ENCODE data around the gene SLC10A7. TPM values are rescaled to one million over a fixed set of nuclear protein-coding genes. Genes with fewer than 3 reads are reported as not detected.

Gene SLC10A7
- total and polyA plus RNA-seq, 10 of the 15 experiments (the other 5 are each of a cell fraction or from before 2014, with no cell fraction given): 4.6 to 23.7 (median 15.6) TPM

DNA sequence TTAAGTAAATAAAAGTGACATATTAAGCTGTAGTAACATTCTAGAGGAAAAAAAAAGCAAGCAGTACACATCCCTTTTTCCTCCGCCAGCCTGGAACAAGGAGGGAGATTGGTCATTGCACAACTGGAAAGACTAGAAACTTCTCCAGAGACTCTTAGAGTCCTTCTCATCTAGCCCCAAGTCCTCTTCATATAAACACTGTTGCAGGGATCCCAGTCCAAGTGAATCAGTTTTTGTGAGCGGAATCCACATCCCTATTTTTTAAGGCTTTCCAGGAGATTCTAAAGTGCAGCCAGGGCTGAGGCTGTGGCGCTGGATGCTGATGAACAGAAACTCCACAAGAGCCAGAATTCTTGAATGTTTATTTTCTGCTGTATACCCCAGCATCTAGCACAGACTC is 283.6 kb downstream of the SLC10A7 start (continued):
- TF ChIP-seq BHLHE40 (IDR thresholded peaks at IDR 0.05; ENCODE audit: borderline replicate concordance in 1 of 2, low read depth in 2 of 2, low read length in 1 of 2): no peak
- no peak for TF ChIP-seq STAT3 (IDR thresholded peaks at IDR 0.05; ENCODE audit: low read depth, low read length)
- TF ChIP-seq NR2C1 (IDR thresholded peaks at IDR 0.05): no peak
- TF ChIP-seq IRF4 (IDR thresholded peaks at IDR 0.05; ENCODE audit: low read depth, low read length): no peak
- TF ChIP-seq NR2C2 (IDR thresholded peaks at IDR 0.05; ENCODE audit: borderline replicate concordance, control insufficient read depth, insufficient read length, low read depth): no peak

- RAD21 ChIA-PET (ENCODE audit: unreplicated experiment): interaction anchor here (1.1 to 1.4 kb wide), 2 partner anchors 142 to 861 kb away, joined by 3 to 4 read pairs; no protein-coding TSS in a partner anchor
- no peaks in the 10 kb centered on the region for H3K36me3 ChIP-seq (ENCODE audit: control insufficient read depth in 2 of 2, insufficient read depth in 2 of 2, low read length in 1 of 2)
- SMC1A ChIA-PET (ENCODE audit: uncharacterized antibody, unreplicated experiment): no interaction called here
Observed at GRCh38 chr4:146237092-146237491, 284.6 kb downstream of the SLC10A7 start.

More at GRCh38 chr4:146237092-146237491, 284.6 kb downstream of the SLC10A7 start:
- no peak overlapping the region for H3K4me2 ChIP-seq (ENCODE audit: control insufficient read depth, insufficient read depth)
- WGBS (ENCODE audit: insufficient coverage, insufficient replicate concordance, low lambda C conversion rate, missing lambda C conversion rate): 81% methylated on average over 6 of the region's 6 CpGs
- H3K9ac ChIP-seq (ENCODE audit: control insufficient read depth, insufficient read depth, low read length): no peak overlapping the region
- DNase-seq (ENCODE audit: low read depth, low spot score) (no peak), ATAC-seq (no peak), FAIRE-seq (no peak)
- H2AFZ ChIP-seq (ENCODE audit: control insufficient read depth, low read depth, low read length): no peak overlapping the region
- in situ Hi-C loops (cut with MboI): loop anchor here (5.0 kb wide), 1 partner anchor 675 kb away; no protein-coding TSS in a partner anchor
- H3K4me1 ChIP-seq (ENCODE audit: control insufficient read depth, insufficient read depth, low read length): peaks cover 8% of the 10 kb centered on the region
- BruUV-seq (replicated peaks): no TSS peak
- H4K20me1 ChIP-seq (ENCODE audit: control insufficient read depth, insufficient read depth): no peaks in the 10 kb centered on the region
- no peaks in the 10 kb centered on the region for H3K27me3 ChIP-seq (replicated peaks in 1 of 2; ENCODE audit: control insufficient read depth in 2 of 2, insufficient read depth in 2 of 2, low read length in 1 of 2)
- no peaks in the 10 kb centered on the region for H3K79me2 ChIP-seq (ENCODE audit: control insufficient read depth, insufficient read depth, low read length)
- H3K27ac ChIP-seq (ENCODE audit: control insufficient read depth, insufficient read depth): no peak overlapping the region
- no peaks in the 10 kb centered on the region for H3K9me3 ChIP-seq (replicated peaks; ENCODE audit: control insufficient read depth, insufficient read depth, low read length)
- H3K4me3 ChIP-seq: no peak overlapping the region
- TF ChIP-seq GATAD2B (conservative IDR thresholded peaks at IDR 0.05; ENCODE audit: low read depth) (no peak), HCFC1 (IDR thresholded peaks at IDR 0.05; ENCODE audit: low read length) (no peak), ELK1 (IDR thresholded peaks at IDR 0.05; ENCODE audit: low read depth, low read length) (no peak), EED (IDR thresholded peaks at IDR 0.05; ENCODE audit: low read depth) (no peak), ZZZ3 (IDR thresholded peaks at IDR 0.05; ENCODE audit: control insufficient read depth, insufficient read length, low read depth) (no peak), RELB (IDR thresholded peaks at IDR 0.05; ENCODE audit: low read depth) (no peak), CBX3 (IDR thresholded peaks at IDR 0.05; ENCODE audit: borderline replicate concordance, low read depth) (no peak), EP300 (IDR thresholded peaks at IDR 0.05; ENCODE audit: borderline replicate concordance in 1 of 2, control insufficient read depth in 1 of 2, low read depth in 2 of 2, low read length in 2 of 2) (no peak), BACH1 (IDR thresholded peaks at IDR 0.05; ENCODE audit: borderline replicate concordance) (no peak), BCL11A (IDR thresholded peaks at IDR 0.05; ENCODE audit: low read depth, low read length) (no peak), HDAC2 (IDR thresholded peaks at IDR 0.05) (no peak)
- TF ChIP-seq, protein P1, sequence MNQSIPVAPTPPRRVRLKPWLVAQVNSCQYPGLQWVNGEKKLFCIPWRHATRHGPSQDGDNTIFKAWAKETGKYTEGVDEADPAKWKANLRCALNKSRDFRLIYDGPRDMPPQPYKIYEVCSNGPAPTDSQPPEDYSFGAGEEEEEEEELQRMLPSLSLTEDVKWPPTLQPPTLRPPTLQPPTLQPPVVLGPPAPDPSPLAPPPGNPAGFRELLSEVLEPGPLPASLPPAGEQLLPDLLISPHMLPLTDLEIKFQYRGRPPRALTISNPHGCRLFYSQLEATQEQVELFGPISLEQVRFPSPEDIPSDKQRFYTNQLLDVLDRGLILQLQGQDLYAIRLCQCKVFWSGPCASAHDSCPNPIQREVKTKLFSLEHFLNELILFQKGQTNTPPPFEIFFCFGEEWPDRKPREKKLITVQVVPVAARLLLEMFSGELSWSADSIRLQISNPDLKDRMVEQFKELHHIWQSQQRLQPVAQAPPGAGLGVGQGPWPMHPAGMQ (IDR thresholded peaks at IDR 0.05; ENCODE audit: borderline replicate concordance): no peak
- TF ChIP-seq, protein P2, sequence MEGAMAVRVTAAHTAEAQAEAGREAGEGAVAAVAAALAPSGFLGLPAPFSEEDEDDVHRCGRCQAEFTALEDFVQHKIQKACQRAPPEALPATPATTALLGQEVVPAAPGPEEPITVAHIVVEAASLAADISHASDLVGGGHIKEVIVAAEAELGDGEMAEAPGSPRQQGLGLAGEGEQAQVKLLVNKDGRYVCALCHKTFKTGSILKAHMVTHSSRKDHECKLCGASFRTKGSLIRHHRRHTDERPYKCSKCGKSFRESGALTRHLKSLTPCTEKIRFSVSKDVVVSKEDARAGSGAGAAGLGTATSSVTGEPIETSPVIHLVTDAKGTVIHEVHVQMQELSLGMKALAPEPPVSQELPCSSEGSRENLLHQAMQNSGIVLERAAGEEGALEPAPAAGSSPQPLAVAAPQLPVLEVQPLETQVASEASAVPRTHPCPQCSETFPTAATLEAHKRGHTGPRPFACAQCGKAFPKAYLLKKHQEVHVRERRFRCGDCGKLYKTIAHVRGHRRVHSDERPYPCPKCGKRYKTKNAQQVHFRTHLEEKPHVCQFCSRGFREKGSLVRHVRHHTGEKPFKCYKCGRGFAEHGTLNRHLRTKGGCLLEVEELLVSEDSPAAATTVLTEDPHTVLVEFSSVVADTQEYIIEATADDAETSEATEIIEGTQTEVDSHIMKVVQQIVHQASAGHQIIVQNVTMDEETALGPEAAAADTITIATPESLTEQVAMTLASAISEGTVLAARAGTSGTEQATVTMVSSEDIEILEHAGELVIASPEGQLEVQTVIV (IDR thresholded peaks at IDR 0.05; ENCODE audit: borderline replicate concordance, partially characterized antibody): no peak
- CTCF ChIA-PET: interaction anchor here (0.8 to 1.8 kb wide), 3 partner anchors 142 to 860 kb away, joined by 3 to 7 read pairs (median 3); no protein-coding TSS in a partner anchor
- intact Hi-C loops (cut with micrococcal nuclease; ENCODE audit: unreplicated experiment): no loop called here
- POLR2A ChIA-PET: no interaction called here
